HG02938 (cell line): Measurements from ENCODE around the gene ANKRD9.
"Not testable (repeated sequence)": the region's sequence is repeated elsewhere in the genome, so short reads cannot be mapped to it uniquely, and the experiment has no call there.

ENCODE experiments used
- ATAC-seq: cut with Tn5 transposase; IDR thresholded peaks from one replicate; pipeline ENCODE4 v1.9.1; 2021; ENCODE audit warnings: mild to moderate bottlenecking, moderate library complexity; ENCODE audit not compliant: unreplicated experiment

Gene ANKRD9

GRCh38 chr14:102509746-102510615, at the start of gene ANKRD9:
Gene ANKRD9 (minus strand): TSS chr14:102509776. CDS start chr14:102507889, 1,887 bp downstream.
- ATAC-seq: peak; percentile 63

DNA sequence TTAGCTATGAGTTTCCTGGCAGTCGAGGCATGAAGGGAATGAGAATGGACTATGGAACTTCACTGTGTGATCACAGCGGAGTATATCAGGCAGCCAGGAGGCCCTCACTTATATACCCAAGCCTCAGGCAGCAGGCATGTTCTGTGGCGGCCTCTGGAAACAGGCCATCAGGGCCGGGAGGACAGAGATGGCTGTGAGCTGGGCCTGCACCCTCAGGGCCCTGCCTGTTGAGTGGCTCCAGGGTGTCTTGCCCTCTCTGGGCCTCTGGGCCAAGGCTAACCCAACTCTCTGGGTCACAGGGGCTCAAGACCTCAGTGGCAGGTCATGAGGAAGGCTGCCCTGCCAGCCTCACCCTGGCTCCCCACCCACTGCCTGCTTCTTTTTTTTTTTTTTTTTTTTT, 49.0 kb upstream of the ANKRD9 start:
- ATAC-seq: no peak

DNA sequence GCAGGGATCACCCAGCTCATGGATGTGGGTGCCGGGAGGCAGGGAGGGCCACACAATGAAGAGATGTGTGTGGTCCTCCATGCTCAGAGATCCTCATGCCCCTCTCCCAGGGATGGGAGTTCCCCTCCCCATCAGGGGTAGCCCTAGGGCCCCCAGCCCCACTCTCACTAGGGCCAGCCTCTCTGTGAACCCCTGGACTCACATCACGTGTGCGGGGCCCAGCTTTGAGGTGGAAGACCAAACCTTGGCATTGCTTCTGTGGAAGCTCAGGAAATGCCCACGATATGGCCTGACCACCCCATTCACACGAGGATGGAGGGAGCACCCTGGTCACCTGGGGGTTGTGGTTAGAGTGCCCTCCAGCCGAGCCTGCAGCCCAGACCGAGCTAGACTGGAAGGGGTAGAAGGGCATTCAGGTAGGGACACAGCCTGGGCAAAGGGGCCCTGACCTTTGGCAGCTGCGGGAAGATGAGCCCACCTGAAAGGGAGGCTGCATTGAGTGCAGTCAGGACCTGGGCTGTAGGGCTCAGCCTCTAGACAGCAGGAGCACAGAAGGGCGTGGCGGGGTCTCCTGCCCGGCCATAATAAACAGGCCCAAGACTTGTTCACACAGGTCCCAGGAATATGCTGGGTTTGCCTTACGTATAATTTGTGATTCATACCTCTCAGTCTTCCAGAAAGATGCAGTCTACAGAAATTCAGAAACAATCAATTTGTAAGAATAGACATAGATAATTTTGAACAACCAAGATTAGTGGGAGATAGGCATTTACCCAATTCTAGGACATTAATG, 48.1 kb upstream of the ANKRD9 start:
- ATAC-seq: no peak

- ATAC-seq: no peak
These were observed 46.6 kb upstream of the ANKRD9 start for GRCh38 chr14:102556098-102556677.

DNA sequence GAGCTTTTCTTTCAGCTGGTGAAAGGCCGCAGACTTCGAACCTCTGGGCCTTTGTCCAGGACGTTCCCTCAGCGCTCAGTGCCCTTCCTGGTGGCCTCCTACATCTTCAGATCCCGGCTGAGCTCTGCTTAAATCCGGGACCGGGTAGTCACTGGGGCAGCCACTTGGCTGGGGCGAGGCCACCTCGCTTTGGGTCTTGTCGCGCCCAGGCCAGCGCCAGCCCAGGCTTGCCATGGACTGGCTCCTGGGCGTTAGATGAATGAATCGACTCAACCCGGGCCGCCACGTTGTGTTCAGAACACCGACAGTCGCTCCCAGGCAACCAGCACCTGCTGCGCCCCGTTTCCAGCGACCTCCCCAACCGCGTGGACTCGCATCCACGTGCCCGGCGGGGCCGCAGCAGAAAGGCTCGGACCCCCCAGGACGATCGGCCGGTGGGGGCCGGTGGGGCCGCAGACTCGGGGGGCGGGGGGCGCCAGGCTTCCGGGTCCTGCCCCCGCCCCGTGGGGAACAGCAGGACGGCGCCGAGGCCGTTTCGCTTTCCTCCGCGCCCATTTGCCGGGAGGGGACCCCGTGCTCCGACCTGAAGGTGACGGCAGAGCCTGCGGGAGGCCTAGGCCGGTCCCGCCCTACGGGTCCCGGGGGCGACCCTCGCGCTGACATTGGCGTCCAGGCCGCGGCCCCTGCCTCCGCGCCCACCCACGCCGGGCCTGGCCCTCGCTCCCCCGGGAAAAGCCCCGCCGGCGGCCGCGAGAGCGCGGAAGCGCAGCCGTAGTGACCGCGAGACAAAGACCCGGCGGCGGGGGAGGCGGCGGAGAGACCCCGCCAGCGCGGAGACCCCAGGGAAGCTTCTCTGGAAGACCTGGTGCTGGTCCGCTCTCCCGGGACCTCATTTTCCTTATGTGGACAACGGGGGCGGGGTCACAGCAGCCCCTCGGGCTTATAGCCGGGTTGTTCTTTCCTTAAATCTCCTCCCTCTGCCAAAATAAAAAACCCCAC, 45.5 kb upstream of the ANKRD9 start:
- ATAC-seq: no peak

GRCh38 chr14:102551995-102552705, 42.6 kb upstream of the ANKRD9 start:
- no peak for ATAC-seq

DNA sequence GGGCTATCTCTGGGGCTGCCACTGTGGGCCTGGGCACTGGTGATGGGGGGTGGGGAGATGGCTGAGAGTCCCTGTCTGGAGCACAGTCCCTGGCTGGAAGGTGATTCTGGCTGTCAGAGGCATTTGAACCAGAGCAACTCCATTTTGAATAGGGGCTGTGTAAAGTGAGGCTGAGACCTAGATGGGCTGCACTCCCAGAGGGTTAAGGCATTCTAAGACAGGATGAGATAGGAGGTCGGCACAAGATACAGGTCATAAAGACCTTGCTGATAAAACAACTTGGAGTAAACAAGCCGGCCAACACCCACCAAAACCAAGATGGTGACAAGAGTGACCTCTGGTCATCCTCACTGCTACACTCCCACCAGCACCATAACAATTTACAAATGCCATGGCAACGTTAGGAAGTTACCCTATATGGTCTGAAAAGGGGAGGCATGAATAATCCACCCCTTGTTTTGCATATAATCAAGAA, 41.4 kb upstream of the ANKRD9 start:
- not testable (repeated sequence) for ATAC-seq

GRCh38 chr14:102548616-102549240, 39.2 kb upstream of the ANKRD9 start:
- no peak for ATAC-seq

- no peak for ATAC-seq
These were observed 36.1 kb upstream of the ANKRD9 start for GRCh38 chr14:102545461-102546265.

GRCh38 chr14:102544747-102545460, 35.3 kb upstream of the ANKRD9 start:
- no peak for ATAC-seq

GRCh38 chr14:102544046-102544746, 34.6 kb upstream of the ANKRD9 start:
- ATAC-seq: no peak

DNA sequence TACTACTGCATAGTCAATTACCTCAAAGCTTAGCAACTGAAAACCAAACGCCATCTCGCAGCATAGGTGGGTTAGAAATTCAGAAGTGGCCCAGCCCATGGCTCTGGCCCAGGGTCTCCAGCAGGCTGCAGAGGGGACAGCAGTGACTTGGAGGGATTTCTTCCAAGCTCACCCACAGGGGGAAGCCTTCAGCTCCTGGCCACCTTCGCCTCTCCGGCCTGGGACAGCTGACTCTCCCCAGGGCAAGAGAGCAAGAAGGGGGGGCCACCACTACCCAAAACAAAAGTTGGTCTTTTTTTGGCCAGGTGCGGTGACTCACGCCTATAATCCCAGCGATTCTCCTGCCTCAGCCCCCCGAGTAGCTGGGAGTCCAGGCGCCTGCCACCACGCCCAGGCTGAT, 32.2 kb upstream of the ANKRD9 start:
- no peak for ATAC-seq

DNA sequence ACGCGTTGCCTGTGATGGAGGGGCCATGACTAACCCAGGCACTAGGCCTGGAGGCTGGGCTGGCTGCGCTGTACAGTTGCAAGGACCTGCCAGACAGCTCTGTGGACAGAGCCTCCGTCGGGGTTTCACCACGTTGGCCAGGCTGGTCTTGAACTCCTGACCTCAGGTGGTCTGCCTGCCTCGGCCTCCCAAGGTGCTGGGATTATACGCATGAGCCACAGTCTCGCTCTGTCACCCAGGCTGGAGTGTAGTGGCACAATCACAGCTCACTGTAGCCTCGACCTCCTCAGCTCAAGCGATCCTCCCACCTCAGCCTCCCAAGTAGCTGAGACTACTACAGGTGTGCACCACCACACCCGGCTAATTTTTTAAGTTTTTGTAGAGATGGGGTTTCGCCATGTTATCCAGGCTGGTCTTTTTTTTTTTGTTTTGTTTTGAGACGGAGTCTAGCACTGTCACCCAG, 31.5 kb upstream of the ANKRD9 start:
- ATAC-seq: not testable (repeated sequence)

GRCh38 chr14:102540315-102541028, 30.9 kb upstream of the ANKRD9 start:
- ATAC-seq: no peak

DNA sequence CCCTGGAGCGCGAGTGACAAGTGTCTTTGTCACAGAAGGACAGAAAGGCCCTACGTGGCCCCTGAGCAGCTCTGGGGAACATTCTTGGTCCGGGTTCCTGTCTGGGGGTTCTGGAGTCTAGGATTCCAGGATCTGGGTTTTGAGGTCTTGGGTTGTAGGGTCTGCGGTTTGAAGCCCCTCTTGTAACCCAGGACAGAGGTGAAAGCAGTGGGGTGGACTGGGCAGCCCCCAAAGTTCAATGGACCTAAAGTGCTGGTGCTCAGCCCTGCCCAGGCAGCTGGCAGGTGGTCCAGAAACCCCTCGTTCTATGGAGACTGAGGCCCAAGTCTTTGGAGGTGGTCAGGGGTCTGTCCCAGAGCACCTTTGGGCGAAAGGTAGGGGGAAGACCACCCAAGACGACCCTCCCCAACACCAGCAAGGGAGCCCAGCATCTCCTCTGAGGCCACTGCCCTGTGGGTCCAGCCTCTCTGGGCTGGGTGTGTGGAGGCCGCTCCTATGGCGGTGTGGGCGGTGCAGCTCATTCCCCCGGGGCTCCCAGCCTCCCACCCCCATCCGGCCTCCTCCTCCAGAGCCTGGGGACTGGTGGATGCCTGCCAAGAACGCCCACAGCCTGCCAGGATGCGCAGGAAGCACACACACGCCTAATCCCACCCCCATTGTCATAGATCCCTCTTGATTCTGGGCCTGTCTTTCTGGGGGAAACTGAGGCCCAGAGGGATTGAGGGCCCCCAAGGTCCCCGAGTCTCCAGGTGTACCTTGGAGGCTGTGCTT, 30.2 kb upstream of the ANKRD9 start:
- no peak for ATAC-seq
